Activated CD4-positive, alpha-beta T cell treated with anti-CD3 and anti-CD28 coated beads, Interleukin-2, amount 50 U/mL, for 48 hours (primary cell): ENCODE measurements around the gene PARP4.
"Not testable (repeated sequence)": the region's sequence is repeated elsewhere in the genome, so short reads cannot be mapped to it uniquely, and the experiment has no call there.

Source experiments
- DNase-seq, 2 experiments: peaks; one replicate each; pipeline ENCODE4 v3.0.0-alpha.2; 2020

Gene PARP4

DNA sequence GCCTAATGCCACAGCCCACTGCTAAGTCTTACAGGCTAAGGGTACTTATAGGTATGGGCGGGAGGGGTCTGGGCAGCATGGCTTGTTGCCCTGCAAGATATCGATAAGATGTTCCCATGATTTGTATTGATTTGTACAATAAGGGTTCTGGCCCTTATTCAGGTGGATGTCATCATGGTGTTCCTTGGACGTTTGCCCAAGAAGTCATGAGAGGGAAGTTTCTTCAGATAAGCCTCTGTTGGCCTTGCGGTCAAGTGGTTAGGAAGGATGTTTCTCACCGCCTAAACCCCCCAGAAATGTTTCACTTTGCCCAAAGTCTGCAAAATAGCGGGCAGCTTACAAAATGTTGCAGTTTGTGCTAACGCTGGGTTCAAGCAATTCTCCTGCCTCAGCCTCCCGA is 7.3 kb downstream of the PARP4 start:
- DNase-seq: no peak

- DNase-seq: no peak
These were observed 9.2 kb downstream of the PARP4 start for GRCh38 chr13:24503379-24503696.

GRCh38 chr13:24502533-24503378 is 9.8 kb downstream of the PARP4 start:
- DNase-seq: no peak

DNA sequence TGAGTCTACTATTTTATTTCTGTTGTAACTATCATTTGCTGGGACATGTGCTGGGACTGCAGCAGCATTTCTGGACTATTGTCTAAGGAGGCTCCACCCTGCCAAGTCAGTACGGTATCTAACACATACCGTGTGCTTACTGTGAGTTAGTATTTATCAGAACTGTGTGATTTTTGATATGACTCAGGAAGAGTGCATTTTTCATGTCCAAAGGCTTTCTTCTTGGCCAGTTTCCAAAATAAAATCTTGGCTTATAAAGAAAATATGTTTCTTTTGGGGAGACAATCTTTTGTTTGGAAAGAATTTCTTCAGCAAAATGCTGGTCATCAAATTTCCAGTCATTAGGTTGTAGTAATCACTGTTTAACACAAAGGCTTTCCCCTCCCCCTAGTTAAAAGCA is 11.6 kb downstream of the PARP4 start:
- DNase-seq: no peak

- no peak for DNase-seq
These were observed 14.8 kb downstream of the PARP4 start for GRCh38 chr13:24497742-24498141.

GRCh38 chr13:24496295-24496694 is 16.3 kb downstream of the PARP4 start:
- DNase-seq: not testable (repeated sequence)

- DNase-seq: no peak
These were observed 17.3 kb downstream of the PARP4 start for GRCh38 chr13:24495151-24495729.

- no peak for DNase-seq
These were observed 19.2 kb downstream of the PARP4 start for GRCh38 chr13:24493356-24493755.

- no peak for DNase-seq
These were observed 20.7 kb downstream of the PARP4 start for GRCh38 chr13:24491845-24492244.

GRCh38 chr13:24489721-24490120 is 22.9 kb downstream of the PARP4 start:
- DNase-seq: no peak

- not testable (repeated sequence) for DNase-seq
These were observed 24.5 kb downstream of the PARP4 start for GRCh38 chr13:24488092-24488491.

- DNase-seq: not testable (repeated sequence)
These were observed 26.4 kb downstream of the PARP4 start for GRCh38 chr13:24486017-24486657.

DNA sequence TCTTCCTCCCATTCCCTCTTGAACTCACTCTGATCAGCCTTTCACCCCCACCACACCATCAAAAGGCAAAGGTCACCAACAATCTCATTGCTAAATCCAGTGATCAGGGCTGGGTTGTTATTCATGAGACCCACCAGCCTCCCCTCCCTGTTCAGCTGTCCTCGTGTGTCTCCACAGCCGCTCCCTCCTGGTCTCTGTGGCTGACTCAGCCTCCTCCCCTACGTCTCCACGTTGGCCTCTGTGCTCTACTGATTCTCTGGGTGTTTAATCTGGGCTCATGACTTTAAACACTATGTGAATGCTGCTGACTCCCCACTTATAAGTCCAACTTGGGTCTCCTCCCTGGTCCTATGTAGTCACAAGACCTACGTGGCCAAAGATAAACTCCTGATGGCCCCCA is 38.9 kb downstream of the PARP4 start:
- DNase-seq: no peak

- not testable (repeated sequence) for DNase-seq
These were observed 40.4 kb downstream of the PARP4 start for GRCh38 chr13:24472129-24472528.

DNA sequence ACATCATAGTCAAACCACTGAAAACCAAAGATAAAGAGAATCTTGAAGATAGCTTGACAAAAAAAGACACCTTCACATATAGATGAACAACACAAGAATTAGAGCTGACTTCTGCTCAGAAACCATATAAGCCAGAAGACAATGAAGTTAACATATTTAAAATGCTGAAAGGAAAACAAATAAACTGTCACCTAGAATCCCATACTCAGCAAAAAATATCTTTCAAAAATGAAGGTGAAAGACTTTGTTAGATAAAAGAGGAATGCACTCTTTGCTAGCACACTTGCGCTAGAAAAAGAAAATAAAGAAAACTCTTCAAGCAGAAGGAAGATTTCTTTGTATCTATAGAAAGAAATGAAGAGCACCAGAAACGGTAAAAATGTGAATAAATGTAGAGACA is 49.5 kb downstream of the PARP4 start:
- no peak for DNase-seq

DNA sequence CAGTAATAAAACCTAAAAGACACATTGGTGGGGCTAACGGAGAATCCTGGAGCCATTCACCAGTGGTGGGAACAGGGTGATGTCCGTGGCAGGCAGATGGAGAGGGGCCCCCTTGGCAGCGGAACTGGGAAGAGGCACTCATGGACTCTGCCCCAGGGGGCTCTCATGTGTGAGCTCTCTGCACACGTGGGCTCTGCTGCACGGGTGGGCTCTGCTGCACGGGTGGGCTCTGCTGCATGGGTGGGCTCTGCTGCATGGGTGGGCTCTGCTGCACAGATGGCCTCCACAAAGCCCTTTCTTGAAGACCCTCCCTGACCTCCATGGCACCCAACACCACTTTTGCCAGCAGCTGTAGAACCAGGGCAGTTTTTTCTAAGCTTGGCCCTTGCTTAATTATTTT is 52.3 kb downstream of the PARP4 start:
- DNase-seq: no peak

DNA sequence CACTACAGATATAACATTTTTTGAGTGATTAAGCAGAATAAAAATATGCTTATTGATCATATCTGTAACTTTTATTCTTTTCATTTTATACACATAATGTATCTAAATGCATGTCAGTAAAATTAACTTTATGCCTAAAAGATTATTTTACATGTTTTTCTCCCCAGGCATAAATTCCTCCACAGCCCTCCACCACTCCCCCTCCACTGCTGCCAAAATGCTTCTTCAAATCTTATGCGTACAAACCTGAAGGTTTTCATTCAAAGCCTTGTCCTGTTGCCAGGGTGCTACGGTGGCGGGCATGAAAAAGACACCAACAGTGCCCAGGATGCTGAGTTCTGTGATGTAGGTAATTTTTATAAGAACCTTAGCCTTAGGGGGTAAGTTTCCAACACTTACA is 52.9 kb downstream of the PARP4 start:
- no peak for DNase-seq

- DNase-seq: no peak
These were observed 53.3 kb downstream of the PARP4 start for GRCh38 chr13:24459234-24459633.

- DNase-seq: no peak
These were observed 53.8 kb downstream of the PARP4 start for GRCh38 chr13:24458736-24459135.

GRCh38 chr13:24456396-24456795 is 56.2 kb downstream of the PARP4 start:
- DNase-seq: no peak

- DNase-seq: no peak
These were observed 58.5 kb downstream of the PARP4 start for GRCh38 chr13:24454056-24454455.

GRCh38 chr13:24452044-24452443 is 60.5 kb downstream of the PARP4 start:
- DNase-seq: no peak

GRCh38 chr13:24450530-24450929 is 62.0 kb downstream of the PARP4 start:
- no peak for DNase-seq

- DNase-seq: not testable (repeated sequence)
These were observed 67.7 kb downstream of the PARP4 start for GRCh38 chr13:24444851-24445250.
